Spleen (tissue), 7 donors: ENCODE measurements around the gene KISS1R.

Experiments used
- POLR2A ChIP-seq, 3 donors: fragments of 450-650 bp; IDR thresholded peaks; one replicate each; pipeline ENCODE4 v1.5.1; 2017; ENCODE audit warnings: antibody characterized with exemption in 3 of 3, mild to moderate bottlenecking in 1 of 3
- TF ChIP-seq, protein P1 (sequence below), 11 experiments: fragments of 200-600 bp in 7 of 11; fragments of 450-650 bp in 4 of 11; sonication (generic) in 4 of 11; IDR thresholded peaks in 8 of 11; conservative IDR thresholded peaks in 3 of 11; 1 replicate in 7 of 11; 2 replicates in 4 of 11; pipeline versions ENCODE4 v1.4.0 to v1.8.0; 2016 to 2021; ENCODE audit warnings: antibody characterized with exemption in 11 of 11, inconsistent platforms in 4 of 11, mild to moderate bottlenecking in 1 of 11
- donor health status: DM: no; HTN: no; CAD: no; lungs with moderate emphysema.
- donor health status: DM: no; HTN: no; CAD: no.
- donor health status: DM: no; HTN: no; CAD: no.

DNA sequence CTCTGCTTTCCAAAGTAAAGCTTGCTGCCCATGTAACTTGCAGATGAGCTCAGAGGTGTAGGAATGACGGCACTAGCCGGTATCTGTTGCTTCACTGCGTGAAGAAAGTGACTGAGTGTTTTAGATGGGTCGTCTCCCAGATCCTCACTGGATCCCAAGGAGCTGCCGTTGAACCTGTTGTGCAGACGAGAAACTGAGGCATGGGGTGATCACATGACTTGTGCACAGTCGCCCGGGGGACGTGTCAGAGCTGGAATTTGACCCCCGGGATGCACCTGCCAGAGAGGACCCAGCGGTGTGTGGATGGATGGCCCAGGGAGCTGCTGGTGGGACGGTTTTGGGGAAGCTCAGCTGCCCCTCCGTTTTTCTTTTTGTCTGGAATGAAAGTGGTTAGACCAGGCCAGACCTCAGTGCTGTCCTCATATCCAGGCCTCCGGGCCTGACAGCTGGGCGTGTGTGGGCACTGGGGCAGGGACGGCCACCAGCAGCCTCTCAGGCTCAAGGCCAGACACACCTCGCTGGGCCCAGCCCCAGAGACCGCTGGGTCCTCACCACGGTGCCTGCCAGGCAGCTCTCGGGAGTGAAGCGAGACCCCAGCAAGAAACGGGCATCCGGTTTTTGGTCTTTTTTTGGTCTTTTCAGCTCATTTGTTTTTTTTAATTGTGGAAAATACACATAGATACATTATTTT is 21.2 kb downstream of the KISS1R start:
- TF ChIP-seq, protein P1, sequence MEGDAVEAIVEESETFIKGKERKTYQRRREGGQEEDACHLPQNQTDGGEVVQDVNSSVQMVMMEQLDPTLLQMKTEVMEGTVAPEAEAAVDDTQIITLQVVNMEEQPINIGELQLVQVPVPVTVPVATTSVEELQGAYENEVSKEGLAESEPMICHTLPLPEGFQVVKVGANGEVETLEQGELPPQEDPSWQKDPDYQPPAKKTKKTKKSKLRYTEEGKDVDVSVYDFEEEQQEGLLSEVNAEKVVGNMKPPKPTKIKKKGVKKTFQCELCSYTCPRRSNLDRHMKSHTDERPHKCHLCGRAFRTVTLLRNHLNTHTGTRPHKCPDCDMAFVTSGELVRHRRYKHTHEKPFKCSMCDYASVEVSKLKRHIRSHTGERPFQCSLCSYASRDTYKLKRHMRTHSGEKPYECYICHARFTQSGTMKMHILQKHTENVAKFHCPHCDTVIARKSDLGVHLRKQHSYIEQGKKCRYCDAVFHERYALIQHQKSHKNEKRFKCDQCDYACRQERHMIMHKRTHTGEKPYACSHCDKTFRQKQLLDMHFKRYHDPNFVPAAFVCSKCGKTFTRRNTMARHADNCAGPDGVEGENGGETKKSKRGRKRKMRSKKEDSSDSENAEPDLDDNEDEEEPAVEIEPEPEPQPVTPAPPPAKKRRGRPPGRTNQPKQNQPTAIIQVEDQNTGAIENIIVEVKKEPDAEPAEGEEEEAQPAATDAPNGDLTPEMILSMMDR (IDR thresholded peaks at IDR 0.05 in 8 of 11, conservative IDR thresholded peaks at IDR 0.05 in 3 of 11), result no peak
- no peak for TF ChIP-seq POLR2A (IDR thresholded peaks at IDR 0.05)
